GM19328 (cell line): ENCODE measurements around the gene SIX2.

Experiments
- ATAC-seq: cut with Tn5 transposase; IDR thresholded peaks from one replicate; pipeline ENCODE4 v1.9.1; 2021; ENCODE audit warnings: mild to moderate bottlenecking, moderate library complexity; ENCODE audit not compliant: unreplicated experiment

SIX2 gene

GRCh38 chr2:44967727-44968432 is 41.4 kb downstream of the SIX2 start:
- no peak for ATAC-seq

DNA sequence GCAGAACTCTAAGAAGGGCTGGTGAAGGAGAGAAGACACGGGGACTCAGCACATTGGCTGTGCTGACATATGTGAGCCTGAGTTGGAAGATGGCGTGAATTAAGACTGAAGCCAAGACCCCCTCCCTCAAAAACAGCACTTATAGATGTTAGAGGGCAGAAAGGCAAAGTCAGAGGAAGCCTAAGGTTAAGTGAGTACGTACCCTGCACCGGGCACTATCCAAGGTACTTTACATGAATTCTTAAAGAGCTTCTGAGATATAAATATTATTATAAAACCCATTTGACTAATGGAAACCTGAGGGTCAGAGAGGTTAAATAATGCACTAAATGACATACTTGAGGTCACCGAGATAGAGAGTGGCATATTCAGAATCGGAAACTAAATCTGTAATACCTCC is 42.2 kb downstream of the SIX2 start:
- ATAC-seq, result no peak

GRCh38 chr2:44965684-44966083 is 43.6 kb downstream of the SIX2 start:
- no peak for ATAC-seq

DNA sequence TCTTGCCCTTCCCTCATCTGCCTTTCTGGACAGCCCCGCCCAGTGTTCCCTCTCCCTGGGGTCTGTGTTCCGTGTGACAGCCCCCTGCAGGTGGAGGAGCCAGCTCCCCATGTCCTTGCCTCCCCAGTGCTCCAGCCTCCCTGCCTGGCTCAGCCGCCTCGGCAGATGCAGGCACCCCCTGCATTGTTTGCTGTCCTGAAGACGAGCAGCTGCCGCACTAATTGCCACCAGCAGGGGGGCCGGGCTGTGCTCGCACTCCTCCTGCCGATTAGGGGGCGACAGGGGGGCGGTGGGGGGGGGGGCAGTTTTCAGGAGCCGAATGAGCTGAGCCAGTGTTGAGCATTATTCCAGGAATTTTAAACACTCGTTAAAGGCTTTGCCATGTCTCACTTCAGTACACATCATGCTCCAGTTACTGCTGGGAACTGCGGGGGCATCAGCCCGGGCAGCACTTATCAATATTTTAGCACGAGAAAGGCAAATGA is 44.5 kb downstream of the SIX2 start:
- no peak for ATAC-seq

DNA sequence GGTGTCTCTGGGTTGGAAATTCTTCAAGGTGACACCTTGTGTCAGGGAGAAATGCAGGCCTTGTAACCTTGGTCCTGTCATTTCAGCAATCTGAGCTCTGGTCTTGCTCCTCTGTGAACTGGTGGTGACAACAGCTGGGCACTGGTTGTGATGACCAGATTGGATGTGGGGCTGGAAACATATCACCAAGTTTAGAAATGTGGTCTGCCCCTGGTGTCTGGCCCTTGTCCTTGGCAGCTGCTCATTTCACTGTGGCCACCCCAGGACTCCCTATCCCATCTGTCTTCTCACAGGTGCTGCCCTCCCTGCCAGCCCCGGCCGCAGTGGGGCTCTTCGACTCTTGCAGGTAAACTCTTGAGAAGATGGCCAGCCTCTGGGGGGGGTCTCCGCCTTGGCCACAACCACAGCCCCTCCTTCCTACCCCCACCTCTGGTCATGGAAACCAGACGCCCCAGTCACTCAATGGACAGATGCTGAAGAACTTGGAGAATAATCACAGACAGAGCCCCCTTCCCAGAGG is 47.0 kb downstream of the SIX2 start:
- no peak for ATAC-seq

GRCh38 chr2:44960871-44961270 is 48.4 kb downstream of the SIX2 start:
- ATAC-seq, result no peak

- no peak for ATAC-seq
Observed at GRCh38 chr2:44959855-44960254, 49.4 kb downstream of the SIX2 start.

- ATAC-seq, result no peak
Observed at GRCh38 chr2:44957656-44958327, 51.5 kb downstream of the SIX2 start.

- no peak for ATAC-seq
Observed at GRCh38 chr2:44956843-44957242, 52.4 kb downstream of the SIX2 start.

GRCh38 chr2:44955593-44956392 is 53.5 kb downstream of the SIX2 start:
- no peak for ATAC-seq
